ENCODE data around the gene ZNF775. TPM values are rescaled to one million over a fixed set of nuclear protein-coding genes. Genes with fewer than 3 reads are reported as not detected.
A peak's percentile ranks its signal among the peaks of the same experiment; 100 is the strongest.

Gene ZNF775
- total and polyA plus RNA-seq, 2 of the 13 experiments (the other 11 are each of a cell fraction or from before 2014, with no cell fraction given) = 3.1 to 3.2 TPM

- TF ChIP-seq ZNF276 (CRISPR knock-in tag; IDR thresholded peaks at IDR 0.05; ENCODE audit: low read depth) (no peak), STAT6 (CRISPR knock-in tag; IDR thresholded peaks at IDR 0.05; ENCODE audit: borderline replicate concordance) (0 out of 2 replicates have a peak, but pooled peaks have one; percentile 37), ZNF510 (CRISPR knock-in tag; IDR thresholded peaks at IDR 0.05; ENCODE audit: low read depth) (no peak), PPARG (CRISPR knock-in tag; conservative IDR thresholded peaks at IDR 0.05) (peak; percentile 61), MXI1 (IDR thresholded peaks at IDR 0.05; ENCODE audit: borderline replicate concordance, low read depth, low read length) (no peak; the same call in 2 of the 3 replicates), ZNF329 (CRISPR knock-in tag; IDR thresholded peaks at IDR 0.05; ENCODE audit: low read depth) (no peak), TBX2 (CRISPR knock-in tag; IDR thresholded peaks at IDR 0.05; ENCODE audit: borderline replicate concordance) (peak; percentile 88), SRSF9 (IDR thresholded peaks at IDR 0.05; ENCODE audit: borderline replicate concordance, insufficient read depth, low read depth, low read length, poor library complexity, severe bottlenecking) (no peak), ZNF503 (CRISPR knock-in tag; IDR thresholded peaks at IDR 0.05) (no peak), HMGXB4 (CRISPR knock-in tag; IDR thresholded peaks at IDR 0.05; ENCODE audit: borderline replicate concordance in 1 of 2, low read depth in 1 of 2) (peak in 1 of 2 experiments; percentile 35; a peak in 1 of 4 replicates), ZMAT3 (CRISPR knock-in tag; conservative IDR thresholded peaks at IDR 0.05) (no peak), ZNF264 (CRISPR knock-in tag; IDR thresholded peaks at IDR 0.05) (no peak), CREB3 (CRISPR knock-in tag; IDR thresholded peaks at IDR 0.05) (no peak), ZNF614 (CRISPR knock-in tag; IDR thresholded peaks at IDR 0.05; ENCODE audit: borderline replicate concordance) (peak; percentile 77; the same call in 1 of the 2 replicates), MAX (IDR thresholded peaks at IDR 0.05) (peak; percentile 65)
These were observed 36.3 kb downstream of the ZNF775 start (continued) for GRCh38 chr7:150415161-150416153.
